ENCODE measurements around the gene AK5.

- TF ChIP-seq, protein P1, sequence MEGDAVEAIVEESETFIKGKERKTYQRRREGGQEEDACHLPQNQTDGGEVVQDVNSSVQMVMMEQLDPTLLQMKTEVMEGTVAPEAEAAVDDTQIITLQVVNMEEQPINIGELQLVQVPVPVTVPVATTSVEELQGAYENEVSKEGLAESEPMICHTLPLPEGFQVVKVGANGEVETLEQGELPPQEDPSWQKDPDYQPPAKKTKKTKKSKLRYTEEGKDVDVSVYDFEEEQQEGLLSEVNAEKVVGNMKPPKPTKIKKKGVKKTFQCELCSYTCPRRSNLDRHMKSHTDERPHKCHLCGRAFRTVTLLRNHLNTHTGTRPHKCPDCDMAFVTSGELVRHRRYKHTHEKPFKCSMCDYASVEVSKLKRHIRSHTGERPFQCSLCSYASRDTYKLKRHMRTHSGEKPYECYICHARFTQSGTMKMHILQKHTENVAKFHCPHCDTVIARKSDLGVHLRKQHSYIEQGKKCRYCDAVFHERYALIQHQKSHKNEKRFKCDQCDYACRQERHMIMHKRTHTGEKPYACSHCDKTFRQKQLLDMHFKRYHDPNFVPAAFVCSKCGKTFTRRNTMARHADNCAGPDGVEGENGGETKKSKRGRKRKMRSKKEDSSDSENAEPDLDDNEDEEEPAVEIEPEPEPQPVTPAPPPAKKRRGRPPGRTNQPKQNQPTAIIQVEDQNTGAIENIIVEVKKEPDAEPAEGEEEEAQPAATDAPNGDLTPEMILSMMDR (IDR thresholded peaks at IDR 0.05) = no peak
- TF ChIP-seq POLR2A (IDR thresholded peaks at IDR 0.05) = no peak
These were observed 34.2 kb downstream of the AK5 start for GRCh38 chr1:77316006-77316405.

Measured in vagina (tissue), 2 donors.